ENCODE results near the gene KLF9.

- TF ChIP-seq POLR2AphosphoS5 (IDR thresholded peaks at IDR 0.05; ENCODE audit: low read depth, low read length): no peak
- TF ChIP-seq TAF1 (IDR thresholded peaks at IDR 0.05; ENCODE audit: borderline replicate concordance, low read depth, low read length): no peak
Observed at GRCh38 chr9:70392850-70393249, 21.6 kb downstream of the KLF9 start.

Measured in GM12892 (cell line).